ENCODE data around the gene FRAS1.

The FRAS1 gene

DNA sequence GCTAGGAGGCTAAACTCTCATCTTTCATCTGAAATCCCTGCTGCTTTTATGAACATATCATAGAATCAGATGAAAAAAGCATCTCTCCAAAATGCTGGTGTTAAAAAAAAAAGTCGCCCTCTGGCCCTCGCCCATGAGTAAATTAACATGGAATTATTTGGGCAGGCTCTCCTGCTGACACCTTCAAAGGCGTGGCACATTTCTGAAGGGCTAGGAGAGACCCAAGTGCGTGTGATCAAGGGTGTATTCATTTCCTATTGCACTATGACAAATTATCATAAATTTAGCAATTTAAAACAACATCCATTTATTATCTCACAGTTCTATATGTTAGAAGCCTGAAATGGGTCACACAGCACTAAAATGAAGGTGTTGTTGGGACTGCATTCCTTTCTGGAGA is 499.5 kb downstream of the FRAS1 start:
- no peak for TF ChIP-seq FOXP2 (optimal IDR thresholded peaks at IDR 0.05; ENCODE audit: borderline replicate concordance, extremely low read depth, extremely low read length, insufficient read depth)
- TF ChIP-seq, protein P1, sequence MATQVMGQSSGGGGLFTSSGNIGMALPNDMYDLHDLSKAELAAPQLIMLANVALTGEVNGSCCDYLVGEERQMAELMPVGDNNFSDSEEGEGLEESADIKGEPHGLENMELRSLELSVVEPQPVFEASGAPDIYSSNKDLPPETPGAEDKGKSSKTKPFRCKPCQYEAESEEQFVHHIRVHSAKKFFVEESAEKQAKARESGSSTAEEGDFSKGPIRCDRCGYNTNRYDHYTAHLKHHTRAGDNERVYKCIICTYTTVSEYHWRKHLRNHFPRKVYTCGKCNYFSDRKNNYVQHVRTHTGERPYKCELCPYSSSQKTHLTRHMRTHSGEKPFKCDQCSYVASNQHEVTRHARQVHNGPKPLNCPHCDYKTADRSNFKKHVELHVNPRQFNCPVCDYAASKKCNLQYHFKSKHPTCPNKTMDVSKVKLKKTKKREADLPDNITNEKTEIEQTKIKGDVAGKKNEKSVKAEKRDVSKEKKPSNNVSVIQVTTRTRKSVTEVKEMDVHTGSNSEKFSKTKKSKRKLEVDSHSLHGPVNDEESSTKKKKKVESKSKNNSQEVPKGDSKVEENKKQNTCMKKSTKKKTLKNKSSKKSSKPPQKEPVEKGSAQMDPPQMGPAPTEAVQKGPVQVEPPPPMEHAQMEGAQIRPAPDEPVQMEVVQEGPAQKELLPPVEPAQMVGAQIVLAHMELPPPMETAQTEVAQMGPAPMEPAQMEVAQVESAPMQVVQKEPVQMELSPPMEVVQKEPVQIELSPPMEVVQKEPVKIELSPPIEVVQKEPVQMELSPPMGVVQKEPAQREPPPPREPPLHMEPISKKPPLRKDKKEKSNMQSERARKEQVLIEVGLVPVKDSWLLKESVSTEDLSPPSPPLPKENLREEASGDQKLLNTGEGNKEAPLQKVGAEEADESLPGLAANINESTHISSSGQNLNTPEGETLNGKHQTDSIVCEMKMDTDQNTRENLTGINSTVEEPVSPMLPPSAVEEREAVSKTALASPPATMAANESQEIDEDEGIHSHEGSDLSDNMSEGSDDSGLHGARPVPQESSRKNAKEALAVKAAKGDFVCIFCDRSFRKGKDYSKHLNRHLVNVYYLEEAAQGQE (IDR thresholded peaks at IDR 0.05; ENCODE audit: insufficient read depth in 1 of 2, low read depth in 2 of 2, low read length in 2 of 2) = no peak
- TF ChIP-seq SIN3A (IDR thresholded peaks at IDR 0.05; ENCODE audit: borderline replicate concordance, insufficient read depth, low read length) = no peak
- TF ChIP-seq TAF1 (IDR thresholded peaks at IDR 0.05; ENCODE audit: borderline replicate concordance, insufficient read depth, low read length) = no peak
- no peak for TF ChIP-seq POLR2AphosphoS5 (IDR thresholded peaks at IDR 0.05; ENCODE audit: low read depth, low read length)

DNA sequence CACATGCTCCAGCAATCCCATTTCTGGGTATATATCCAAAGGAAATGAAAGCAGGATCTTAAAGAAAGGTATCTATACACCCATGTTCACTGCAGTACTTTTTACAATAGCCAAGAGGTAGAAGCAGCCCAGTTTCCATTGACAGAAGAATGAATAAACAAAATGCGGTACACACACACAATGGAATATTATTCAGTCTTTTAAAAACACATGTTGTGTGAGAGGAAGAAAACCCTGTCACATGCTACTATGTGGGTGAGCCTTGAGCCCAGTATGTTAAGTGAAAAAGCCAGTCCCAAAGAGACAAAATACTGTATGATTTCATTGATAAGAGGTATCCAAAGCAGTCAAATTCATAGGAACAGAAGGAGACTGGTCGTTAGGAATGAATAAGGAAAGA is 500.7 kb downstream of the FRAS1 start:
- TF ChIP-seq, protein P1 (IDR thresholded peaks at IDR 0.05; ENCODE audit: insufficient read depth in 1 of 2, low read depth in 2 of 2, low read length in 2 of 2) = no peak
- TF ChIP-seq SIN3A (IDR thresholded peaks at IDR 0.05; ENCODE audit: borderline replicate concordance, insufficient read depth, low read length) (no peak), FOXP2 (optimal IDR thresholded peaks at IDR 0.05; ENCODE audit: borderline replicate concordance, extremely low read depth, extremely low read length, insufficient read depth) (no peak), TAF1 (IDR thresholded peaks at IDR 0.05; ENCODE audit: borderline replicate concordance, insufficient read depth, low read length) (no peak), POLR2AphosphoS5 (IDR thresholded peaks at IDR 0.05; ENCODE audit: low read depth, low read length) (no peak)

DNA sequence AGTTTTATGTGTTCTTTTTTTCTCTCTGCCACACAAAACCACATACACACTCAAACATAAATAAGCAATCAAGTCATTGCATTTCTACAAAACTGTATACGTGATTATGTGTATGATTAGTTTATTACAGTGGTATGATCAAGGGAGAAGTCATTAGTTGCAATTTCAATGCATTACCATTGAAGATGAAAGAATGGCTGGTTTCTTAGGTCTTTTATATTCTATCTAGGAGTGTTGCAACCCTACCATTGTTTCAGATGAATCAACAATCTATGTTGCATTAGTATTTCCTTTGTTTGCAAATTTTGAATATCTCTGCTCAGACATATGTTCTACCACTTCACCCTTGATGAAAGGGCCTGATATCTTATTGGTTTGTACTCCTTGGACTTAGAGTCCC is 501.3 kb downstream of the FRAS1 start:
- TF ChIP-seq POLR2AphosphoS5 (IDR thresholded peaks at IDR 0.05; ENCODE audit: low read depth, low read length) (no peak), SIN3A (IDR thresholded peaks at IDR 0.05; ENCODE audit: borderline replicate concordance, insufficient read depth, low read length) (no peak), FOXP2 (optimal IDR thresholded peaks at IDR 0.05; ENCODE audit: borderline replicate concordance, extremely low read depth, extremely low read length, insufficient read depth) (no peak), TAF1 (IDR thresholded peaks at IDR 0.05; ENCODE audit: borderline replicate concordance, insufficient read depth, low read length) (no peak)
- TF ChIP-seq, protein P1 (IDR thresholded peaks at IDR 0.05; ENCODE audit: insufficient read depth in 1 of 2, low read depth in 2 of 2, low read length in 2 of 2) = no peak

DNA sequence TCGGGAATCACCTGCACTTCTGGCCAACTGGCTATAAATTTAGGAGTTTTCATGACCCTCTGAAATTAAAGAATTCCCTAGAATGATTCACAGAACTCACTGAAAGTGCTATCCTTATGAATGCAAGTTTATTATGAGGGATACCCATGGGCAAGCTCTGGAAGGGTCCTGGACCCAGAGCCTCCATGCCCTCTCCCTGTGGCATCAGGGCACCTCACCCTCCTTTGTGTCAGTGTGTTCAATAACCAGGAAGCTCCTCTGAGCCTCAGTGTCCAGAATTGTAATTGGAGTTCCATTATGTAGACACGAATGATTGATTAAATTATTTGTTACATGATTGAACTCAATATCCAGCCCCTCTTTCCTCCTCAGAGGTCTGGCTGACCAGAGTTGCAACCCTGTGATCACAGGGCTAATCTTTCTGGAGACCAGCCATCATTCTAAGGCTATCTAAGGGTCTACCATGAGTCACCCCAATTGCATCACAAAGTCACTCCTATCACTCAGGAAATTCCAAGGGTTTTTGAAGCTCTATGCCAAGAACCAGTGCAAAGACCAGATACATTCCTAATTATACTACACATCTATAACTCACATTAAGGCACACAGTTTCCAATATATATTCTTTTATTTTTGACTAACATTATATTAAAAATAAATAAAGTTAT is 503.3 kb downstream of the FRAS1 start:
- TF ChIP-seq POLR2AphosphoS5 (IDR thresholded peaks at IDR 0.05; ENCODE audit: low read depth, low read length) = no peak
- TF ChIP-seq, protein P1 (IDR thresholded peaks at IDR 0.05; ENCODE audit: insufficient read depth in 1 of 2, low read depth in 2 of 2, low read length in 2 of 2) = no peak
- no peak for TF ChIP-seq TAF1 (IDR thresholded peaks at IDR 0.05; ENCODE audit: borderline replicate concordance, insufficient read depth, low read length)
- no peak for TF ChIP-seq SIN3A (IDR thresholded peaks at IDR 0.05; ENCODE audit: borderline replicate concordance, insufficient read depth, low read length)
- TF ChIP-seq FOXP2 (optimal IDR thresholded peaks at IDR 0.05; ENCODE audit: borderline replicate concordance, extremely low read depth, extremely low read length, insufficient read depth) = no peak

Measured in PFSK-1 (cell line).